Subcutaneous adipose tissue (tissue), 4 donors: ENCODE data around the gene PDZK1. TPM values are rescaled to one million over a fixed set of nuclear protein-coding genes. Genes with fewer than 3 reads are reported as not detected.

Experiments
- total RNA-seq, 4 donors: library from RNA; depleted of rRNA; stranded (reverse); fragments of >200 nt; gene quantifications; one replicate each; pipeline ENCODE4 v1.1.0, GENCODE V29; 2016
- TF ChIP-seq, protein P1 (sequence below): fragments of 450-650 bp; IDR thresholded peaks from one replicate; pipeline ENCODE4 v1.5.1; 2016; ENCODE audit warnings: low read depth, mild to moderate bottlenecking, control low read depth, antibody characterized with exemption, moderate library complexity

Gene PDZK1
- total RNA-seq, 4 donors from 2014 or later: not detected

DNA sequence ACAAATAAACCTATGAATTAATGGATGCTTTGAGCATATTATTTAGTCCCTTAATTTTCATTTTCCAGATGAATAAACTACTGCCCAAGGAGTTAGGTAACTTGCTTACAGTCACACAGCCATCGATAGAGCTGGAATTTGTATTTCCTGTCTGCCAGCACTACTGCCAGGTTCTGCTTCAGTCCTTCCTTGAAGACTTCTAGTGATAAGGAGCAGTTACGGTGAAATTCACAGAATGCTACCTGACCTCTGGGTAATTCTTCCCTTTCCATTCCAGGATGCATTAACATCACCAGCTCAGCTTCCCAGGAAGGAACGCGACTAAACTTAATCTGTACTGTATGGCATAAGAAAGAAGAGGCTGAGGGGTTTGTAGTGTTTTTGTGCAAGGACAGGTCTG lies 23.3 kb upstream of the PDZK1 start:
- TF ChIP-seq, protein P1, sequence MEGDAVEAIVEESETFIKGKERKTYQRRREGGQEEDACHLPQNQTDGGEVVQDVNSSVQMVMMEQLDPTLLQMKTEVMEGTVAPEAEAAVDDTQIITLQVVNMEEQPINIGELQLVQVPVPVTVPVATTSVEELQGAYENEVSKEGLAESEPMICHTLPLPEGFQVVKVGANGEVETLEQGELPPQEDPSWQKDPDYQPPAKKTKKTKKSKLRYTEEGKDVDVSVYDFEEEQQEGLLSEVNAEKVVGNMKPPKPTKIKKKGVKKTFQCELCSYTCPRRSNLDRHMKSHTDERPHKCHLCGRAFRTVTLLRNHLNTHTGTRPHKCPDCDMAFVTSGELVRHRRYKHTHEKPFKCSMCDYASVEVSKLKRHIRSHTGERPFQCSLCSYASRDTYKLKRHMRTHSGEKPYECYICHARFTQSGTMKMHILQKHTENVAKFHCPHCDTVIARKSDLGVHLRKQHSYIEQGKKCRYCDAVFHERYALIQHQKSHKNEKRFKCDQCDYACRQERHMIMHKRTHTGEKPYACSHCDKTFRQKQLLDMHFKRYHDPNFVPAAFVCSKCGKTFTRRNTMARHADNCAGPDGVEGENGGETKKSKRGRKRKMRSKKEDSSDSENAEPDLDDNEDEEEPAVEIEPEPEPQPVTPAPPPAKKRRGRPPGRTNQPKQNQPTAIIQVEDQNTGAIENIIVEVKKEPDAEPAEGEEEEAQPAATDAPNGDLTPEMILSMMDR: no peak

DNA sequence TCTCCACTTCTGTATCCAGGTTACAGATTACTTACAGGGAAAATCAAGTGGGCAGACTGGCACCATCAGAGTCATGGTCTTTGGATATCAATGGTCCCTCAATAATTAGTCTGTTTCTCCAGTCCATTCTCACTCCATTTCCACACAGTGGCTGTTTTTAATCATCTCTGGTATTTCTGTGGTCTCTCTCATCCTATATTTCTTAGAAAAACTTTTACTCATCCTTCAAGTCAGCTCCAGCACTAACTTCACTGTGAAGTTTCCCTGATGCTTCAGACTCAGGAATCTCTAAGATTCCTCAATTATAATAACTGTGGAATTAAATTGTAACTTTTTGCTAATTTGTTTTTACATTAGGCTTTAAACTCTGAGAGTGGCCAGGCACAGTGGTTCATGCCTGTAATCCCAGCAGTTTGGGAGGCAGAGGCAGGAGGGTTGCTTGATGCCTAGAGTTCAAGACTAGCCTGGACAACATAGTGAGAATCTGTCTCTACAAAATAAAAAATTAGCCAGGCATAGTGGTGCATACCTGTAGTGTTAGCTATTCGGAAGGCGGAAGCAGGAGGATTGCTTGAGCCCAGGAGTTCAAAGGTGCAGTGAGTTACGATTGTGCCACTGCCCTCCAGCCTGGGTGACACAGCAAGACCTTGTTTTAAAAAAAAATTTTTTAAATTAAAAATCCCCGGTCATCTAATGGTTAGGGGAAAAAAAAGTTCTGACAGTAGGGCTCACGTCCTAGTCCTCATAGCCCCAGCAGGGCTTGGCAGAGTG lies 22.7 kb upstream of the PDZK1 start:
- TF ChIP-seq, protein P1: no peak

DNA sequence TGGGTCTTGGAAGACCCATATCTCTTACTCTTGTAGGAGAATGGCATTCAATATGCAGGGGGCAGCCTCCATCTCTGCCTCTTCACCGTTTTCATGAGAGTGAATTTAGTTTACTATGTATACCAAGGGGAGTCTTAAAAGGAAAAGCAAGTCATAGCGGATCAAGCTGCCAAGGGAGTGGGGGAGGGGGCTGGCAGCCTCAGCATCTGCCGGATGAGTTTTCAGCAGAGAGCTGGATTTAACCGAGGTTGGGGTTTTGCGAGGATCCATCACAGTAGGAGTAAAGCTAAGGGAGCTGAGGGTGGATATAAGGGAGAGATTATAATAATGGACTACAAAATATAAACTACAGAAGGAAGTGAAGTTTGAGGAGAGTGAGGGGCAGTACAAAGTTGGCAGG lies 22.0 kb upstream of the PDZK1 start:
- TF ChIP-seq, protein P1: no peak

DNA sequence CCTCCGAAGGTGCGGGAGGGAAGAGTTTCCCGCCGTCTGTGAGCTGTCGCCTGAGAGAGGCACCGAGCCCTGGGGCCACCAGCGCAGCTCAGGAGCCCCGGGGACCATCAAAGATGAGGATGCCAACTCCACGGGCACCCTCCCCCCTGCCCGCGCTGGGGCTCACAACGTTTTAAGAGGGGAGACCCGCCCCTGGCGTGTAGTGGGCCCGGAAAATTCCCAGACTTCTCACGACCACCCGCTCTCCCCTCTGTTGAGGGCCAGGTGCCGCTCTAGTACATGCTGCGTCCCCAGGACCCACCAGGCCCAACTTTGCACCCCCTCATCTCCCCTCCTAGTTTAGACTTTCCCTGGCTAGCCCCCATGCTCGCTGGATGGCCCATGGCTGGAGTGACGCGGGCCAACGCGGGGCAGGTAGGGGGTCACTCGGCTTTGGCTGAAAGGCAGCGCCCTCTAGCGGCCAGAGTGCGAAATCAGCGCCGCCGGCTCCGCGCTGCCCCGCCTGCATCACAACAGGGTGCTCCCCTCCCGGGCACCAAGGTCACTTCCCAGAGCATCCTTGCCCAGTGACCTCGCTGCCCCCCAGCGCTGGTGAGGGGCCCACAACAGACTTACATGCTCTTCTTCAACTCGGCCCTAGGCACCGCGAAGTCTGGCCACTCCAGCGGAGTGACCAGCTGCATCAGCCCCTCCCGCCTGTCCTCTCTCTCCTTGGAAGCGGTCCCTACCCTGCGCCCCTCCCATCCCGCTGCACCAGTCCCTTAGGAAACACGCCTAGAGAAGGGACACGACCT lies 13.9 kb upstream of the PDZK1 start:
- TF ChIP-seq, protein P1: no peak

DNA sequence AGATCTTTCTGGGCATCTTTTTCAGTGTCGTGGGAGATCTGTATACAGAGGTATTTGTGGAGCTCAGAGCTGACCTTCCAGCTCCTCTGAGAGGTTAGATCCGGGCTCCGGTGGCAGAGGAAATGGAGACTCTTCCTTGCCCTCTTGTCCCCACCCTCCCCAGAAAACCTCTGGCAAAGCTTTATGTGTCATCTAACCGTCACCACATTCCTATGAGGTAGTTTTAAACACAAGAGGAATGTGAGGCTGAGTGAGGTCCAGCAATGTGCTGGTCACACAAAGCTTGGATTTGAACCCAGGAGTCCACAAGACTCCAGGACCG lies 13.3 kb upstream of the PDZK1 start:
- TF ChIP-seq, protein P1: no peak

DNA sequence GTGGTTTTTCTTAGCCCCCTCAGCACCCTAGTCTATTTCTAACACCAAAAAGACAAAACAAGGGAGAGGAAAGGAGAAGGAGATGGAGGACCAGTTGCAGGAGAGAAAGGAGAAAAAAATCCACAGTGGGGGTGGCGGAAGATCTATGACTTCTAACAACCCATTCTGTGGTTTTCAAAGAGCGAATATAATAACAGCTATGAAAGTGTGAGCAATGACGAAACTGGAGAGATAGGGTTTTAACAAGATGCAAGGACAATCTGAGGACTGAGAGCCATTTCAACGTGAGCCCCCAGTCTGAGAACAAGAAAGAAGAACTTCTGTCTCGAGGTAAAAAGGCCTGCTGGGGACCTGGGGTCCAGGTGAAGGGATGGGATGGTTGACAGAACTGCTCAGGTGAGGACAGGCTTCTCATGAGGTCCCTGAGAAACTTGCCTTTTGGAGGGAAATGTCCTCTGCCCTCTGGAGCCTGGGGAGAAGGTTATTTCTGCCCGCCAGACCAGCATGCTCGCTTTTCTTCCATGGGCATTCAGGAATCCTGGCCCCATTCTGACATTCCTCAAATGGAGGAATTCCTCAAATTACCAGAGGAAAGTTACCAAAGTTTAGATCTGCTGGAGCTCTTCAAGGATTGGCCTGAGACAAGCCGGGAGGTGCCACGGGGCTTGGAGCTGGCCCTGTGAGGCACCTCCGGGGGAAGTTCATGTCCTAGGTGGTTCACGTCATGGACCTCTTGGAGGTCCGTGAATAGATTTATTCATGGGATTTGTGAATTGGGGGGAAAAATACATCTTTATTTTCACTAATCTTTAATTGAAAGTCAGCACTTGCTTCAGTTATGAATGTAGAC lies 12.3 kb upstream of the PDZK1 start, which contains the start of gene CD160:
CD160 (plus strand) TSS at position 270 of the 850 bp plus-strand sequence. CDS start 8,829 bp downstream, outside the sequence.
- TF ChIP-seq, protein P1: no peak

DNA sequence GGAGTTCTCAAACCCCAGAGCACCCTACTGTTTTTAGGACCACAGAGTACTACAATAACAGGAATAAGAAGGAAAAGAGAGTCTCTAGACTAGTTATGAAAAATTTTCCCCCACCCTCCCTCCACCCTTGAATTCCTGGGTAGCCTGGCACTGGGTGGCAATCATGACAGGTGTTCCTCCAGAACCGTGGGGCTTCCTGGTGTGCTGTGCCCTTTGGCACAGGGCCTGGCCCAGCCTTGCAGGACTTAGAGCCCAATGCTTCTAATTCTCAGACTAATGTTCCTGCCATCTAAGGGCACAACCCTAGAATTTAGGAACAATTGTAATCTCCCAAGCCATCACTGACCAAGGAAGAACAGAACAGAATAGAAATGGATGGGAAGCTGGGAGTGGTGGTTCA lies 10.7 kb upstream of the PDZK1 start:
- TF ChIP-seq, protein P1: no peak
